HepG2 (cell line): ENCODE measurements around the gene ADH5. TPM values are rescaled to one million over a fixed set of nuclear protein-coding genes. Genes with fewer than 3 reads are reported as not detected.

Experiments used
- ATAC-seq: fragments of 200-7000 bp; cut with Tn5 transposase; 3 replicates; pipeline ENCODE4 v1.9.1; 2020; ENCODE audit warnings: mild to moderate bottlenecking, moderate library complexity
- BruUV-seq: library from RNA; stranded (reverse); fragments of 400-500 nt; replicated peaks from 2 replicates; lab custom pipeline; 2021; lab: Mats Ljungman, UMichigan
- CTCF ChIA-PET: fragments of 300-600 bp; formaldehyde crosslinking; extraction: SDS; loops from one replicate; lab custom pipeline; 2021; ENCODE audit warnings: low total read pairs, inconsistent platforms, low intra/inter-chr PET ratio; lab: Yijun Ruan, JAX
- POLR2A ChIA-PET: fragments of 350-600 bp; sonication (Branson Sonifier 250); formaldehyde crosslinking; loops from one replicate; lab custom pipeline; 2020; ENCODE audit warnings: antibody characterized with exemption, inconsistent platforms; lab: Yijun Ruan, JAX
- DNase-seq: peaks from one replicate; pipeline ENCODE4 v3.0.0-alpha.2; 2015; ENCODE audit warnings: low spot score
- FAIRE-seq: peaks from 3 replicates; lab custom pipeline; 2011; peaks lifted over from hg19 to GRCh38; lab: Jason Lieb, UNC
- H2AFZ ChIP-seq: one replicate; pipeline ENCODE4 v1.6.1; 2011; ENCODE audit warnings: low read length, inconsistent platforms
- H3K27ac ChIP-seq: fragments of 300-600 bp; 3 replicates; pipeline ENCODE4 v1.8.0; 2011; ENCODE audit warnings: mixed run types, mild to moderate bottlenecking, mixed read lengths, low read length, inconsistent platforms; ENCODE audit not compliant: insufficient read depth; ENCODE audit errors: extremely low read length
- H3K27me3 ChIP-seq, 2 experiments: fragments of 200-600 bp in 1 of 2; 2 replicates in 1 of 2; 3 replicates in 1 of 2; pipeline versions ENCODE4 v1.6.0 to v1.8.0; 2011; ENCODE audit warnings: low read length in 2 of 2, mild to moderate bottlenecking in 2 of 2, moderate library complexity in 2 of 2, inconsistent platforms in 1 of 2; ENCODE audit not compliant: insufficient read depth in 2 of 2, control insufficient read depth in 1 of 2
- H3K36me3 ChIP-seq, 2 experiments: fragments of 200-600 bp in 1 of 2; replicated peaks in 1 of 2; 2 replicates in 1 of 2; 3 replicates in 1 of 2; pipeline versions ENCODE4 v1.5.1 to v1.8.0; 2011; ENCODE audit warnings: low read length in 2 of 2, inconsistent platforms in 1 of 2; ENCODE audit not compliant: insufficient read depth in 2 of 2, control insufficient read depth in 1 of 2
- H3K4me1 ChIP-seq: 2 replicates; pipeline ENCODE4 v1.5.1; 2012; ENCODE audit warnings: low read length, inconsistent platforms; ENCODE audit not compliant: insufficient read depth
- H3K4me2 ChIP-seq: 2 replicates; pipeline ENCODE4 v1.6.0; 2011; ENCODE audit warnings: low read depth, low read length, inconsistent platforms
- H3K4me3 ChIP-seq, 3 experiments: fragments of 200-600 bp in 1 of 3; sonication (generic), shearing (Covaris generic) in 1 of 3; replicated peaks in 1 of 3; 2 replicates each; pipeline ENCODE4 v1.5.1; 2011 to 2016; ENCODE audit warnings: low read length in 3 of 3, inconsistent platforms in 2 of 3, low read depth in 2 of 3, mild to moderate bottlenecking in 2 of 3, control low read depth in 1 of 3, mixed read lengths in 1 of 3; ENCODE audit not compliant: insufficient read depth in 1 of 3
- H3K79me2 ChIP-seq: one replicate; pipeline ENCODE4 v1.6.1; 2011; ENCODE audit warnings: low read length, inconsistent platforms; ENCODE audit not compliant: insufficient read depth
- H3K9ac ChIP-seq: 2 replicates; pipeline ENCODE4 v1.6.0; 2011; ENCODE audit warnings: mild to moderate bottlenecking, low read depth, low read length, inconsistent platforms; ENCODE audit not compliant: insufficient read depth
- H3K9me3 ChIP-seq: 2 replicates; pipeline ENCODE4 v1.5.1; 2012; ENCODE audit warnings: mild to moderate bottlenecking, low read length
- H4K20me1 ChIP-seq: 2 replicates; pipeline ENCODE4 v1.6.0; 2011; ENCODE audit warnings: inconsistent platforms, mild to moderate bottlenecking, low read length, moderate library complexity; ENCODE audit not compliant: insufficient read depth
- AKAP8 ChIP-seq: sonication (generic); formaldehyde crosslinking; IDR thresholded peaks from 2 replicates; pipeline ENCODE4 v1.5.1; 2020; ENCODE audit warnings: mild to moderate bottlenecking, missing genetic modification reagents
- ATRX ChIP-seq: sonication (generic); formaldehyde crosslinking; IDR thresholded peaks from 2 replicates; pipeline ENCODE4 v1.4.0; 2020; ENCODE audit warnings: missing genetic modification reagents, borderline replicate concordance
- BATF2 ChIP-seq: sonication (generic); formaldehyde crosslinking; IDR thresholded peaks from 2 replicates; pipeline ENCODE4 v1.8.0; 2022; ENCODE audit warnings: mild to moderate bottlenecking, missing genetic modification reagents, moderate library complexity
- DPF2 ChIP-seq: sonication (generic); formaldehyde crosslinking; IDR thresholded peaks from 2 replicates; pipeline ENCODE4 v1.4.0; 2020; ENCODE audit warnings: mild to moderate bottlenecking, low read depth, missing genetic modification reagents, borderline replicate concordance
- KAT2B ChIP-seq: fragments of 150-350 bp; IDR thresholded peaks from 2 replicates; pipeline ENCODE4 v1.6.1; 2014; ENCODE audit warnings: low read depth, low read length, borderline replicate concordance
- KDM5A ChIP-seq: fragments of 200-600 bp; sonication (generic); IDR thresholded peaks from 2 replicates; pipeline ENCODE4 v1.7.0; 2018; ENCODE audit warnings: antibody characterized with exemption, mild to moderate bottlenecking, low read length, borderline replicate concordance
- KLF16 ChIP-seq, 2 experiments: sonication (generic) in 1 of 2; formaldehyde crosslinking in 1 of 2; IDR thresholded peaks; 2 replicates each; pipeline versions ENCODE4 v1.6.1 to v1.8.0; 2016 to 2023; ENCODE audit warnings: missing genetic modification reagents in 2 of 2, missing compliant biosample characterization in 1 of 2
- MEIS2 ChIP-seq: sonication (generic); formaldehyde crosslinking; IDR thresholded peaks from 2 replicates; pipeline ENCODE4 v1.9.0; 2021; ENCODE audit warnings: mild to moderate bottlenecking, missing genetic modification reagents
- MIER3 ChIP-seq: IDR thresholded peaks from 2 replicates; pipeline ENCODE4 v1.6.1; 2016; ENCODE audit warnings: missing compliant biosample characterization, borderline replicate concordance
- MZF1 ChIP-seq: sonication (generic); formaldehyde crosslinking; IDR thresholded peaks from 2 replicates; pipeline ENCODE4 v1.8.1; 2023; ENCODE audit warnings: mild to moderate bottlenecking, missing genetic modification reagents, borderline replicate concordance
- POGK ChIP-seq: sonication (generic); formaldehyde crosslinking; conservative IDR thresholded peaks from 2 replicates; pipeline ENCODE4 v1.8.0; 2022; ENCODE audit warnings: mild to moderate bottlenecking, moderate library complexity, missing genetic modification reagents
- RELA ChIP-seq: sonication (generic); formaldehyde crosslinking; IDR thresholded peaks from 2 replicates; pipeline ENCODE4 v1.4.0; 2020; ENCODE audit warnings: missing genetic modification reagents
- SALL2 ChIP-seq: sonication (generic); formaldehyde crosslinking; IDR thresholded peaks from 2 replicates; pipeline ENCODE4 v1.8.1; 2023; ENCODE audit warnings: mild to moderate bottlenecking, missing genetic modification reagents, inconsistent platforms
- STAT5B ChIP-seq: sonication (generic); formaldehyde crosslinking; IDR thresholded peaks from 2 replicates; pipeline ENCODE4 v1.4.0; 2020; ENCODE audit warnings: missing genetic modification reagents
- ZBTB2 ChIP-seq: sonication (generic); formaldehyde crosslinking; IDR thresholded peaks from 2 replicates; pipeline ENCODE4 v1.8.0; 2022; ENCODE audit warnings: low read depth, missing genetic modification reagents
- ZMYM2 ChIP-seq: sonication (generic); formaldehyde crosslinking; IDR thresholded peaks from 2 replicates; pipeline ENCODE4 v1.8.0; 2022; ENCODE audit warnings: mild to moderate bottlenecking, missing genetic modification reagents
- ZNF567 ChIP-seq: sonication (generic); formaldehyde crosslinking; IDR thresholded peaks from 2 replicates; pipeline ENCODE4 v1.8.1; 2023; ENCODE audit warnings: mild to moderate bottlenecking, missing genetic modification reagents, borderline replicate concordance
- ZNF576 ChIP-seq: sonication (generic); formaldehyde crosslinking; IDR thresholded peaks from 2 replicates; pipeline ENCODE4 v1.4.0; 2020; ENCODE audit warnings: mild to moderate bottlenecking, missing genetic modification reagents
- ZNF703 ChIP-seq: sonication (generic); formaldehyde crosslinking; IDR thresholded peaks from 2 replicates; pipeline ENCODE4 v1.5.1; 2020; ENCODE audit warnings: missing genetic modification reagents, mild to moderate bottlenecking, moderate library complexity, borderline replicate concordance
- ZNF766 ChIP-seq: sonication (generic); formaldehyde crosslinking; IDR thresholded peaks from 2 replicates; pipeline ENCODE4 v1.5.0; 2020; ENCODE audit warnings: missing genetic modification reagents, borderline replicate concordance
- WGBS: methylation state at CpG from one replicate; pipeline ENCODE4 v1.1.6; 2017; ENCODE audit warnings: low lambda C conversion rate; 5-methylcytosine and 5-hydroxymethylcytosine counted together
- in situ Hi-C: cut with HindIII; loops from 2 replicates; pipeline ENCODE4 v1.10.0; 2017; ENCODE audit warnings: low pct_unique_long_range_greater_than_20kb; ENCODE audit not compliant: extremely low pct_ligation_motif_present
- intact Hi-C: fragments of 100-400 bp; cut with micrococcal nuclease; formaldehyde crosslinking; loops from one replicate; pipeline ENCODE4 v1.10.0; 2022; ENCODE audit not compliant: unreplicated experiment
- polyA plus RNA-seq, 8 experiments: library from polyadenylated mRNA; depleted of rRNA in 3 of 8; stranded (reverse) in 7 of 8; unstranded in 1 of 8; fragments of >200 nt; fragmentation: Illumina TruSeq in 4 of 8; extraction: Trizol in 4 of 8; gene quantifications; 2 replicates each; pipeline versions ENCODE4 v1.2.1 to v1.2.3, GENCODE V29; 2011 to 2016; ENCODE audit warnings: low read depth in 4 of 8, missing spikeins in 1 of 8, mixed read lengths in 1 of 8; ENCODE audit not compliant: insufficient read depth in 1 of 8
- total RNA-seq, 5 experiments: library from RNA; depleted of rRNA; stranded (reverse); fragments of >200 nt; fragmentation: Illumina TruSeq; extraction: Trizol; gene quantifications; 2 replicates each; pipeline ENCODE4 v1.2.3, GENCODE V29; 2016; ENCODE audit warnings: low read depth in 1 of 5

The ADH5 gene
- total and polyA plus RNA-seq, 2 of the 13 experiments (the other 11 are each of a cell fraction or from before 2014, with no cell fraction given) = 349 to 512 TPM

GRCh38 chr4:99047710-99048109, 40.9 kb downstream of the ADH5 start (continued):
- TF ChIP-seq ZNF766 (CRISPR knock-in tag) (no peak), ZNF567 (CRISPR knock-in tag) (no peak), ATRX (no peak), DPF2 (no peak)

GRCh38 chr4:99043346-99043745, 45.2 kb downstream of the ADH5 start:
- Histone ChIP-seq H3K27ac (no peak overlapping the region), H3K4me3 (no peak overlapping the region), H3K27me3 (no peaks in the 10 kb centered on the region), H3K9ac (no peak overlapping the region), H3K4me2 (no peak overlapping the region), H3K4me1 (peaks cover 7% of the 10 kb centered on the region; the same call in 1 of the 2 replicates), H2AFZ (no peak overlapping the region), H3K36me3 (peaks cover 4 to 26% of the 10 kb centered on the region in 2 experiments; a peak in 4 of 5 replicates), H3K9me3 (no peaks in the 10 kb centered on the region), H4K20me1 (no peaks in the 10 kb centered on the region), H3K79me2 (no peaks in the 10 kb centered on the region)
- in situ Hi-C loops (no loop called here), intact Hi-C loops (no loop called here)
- ChIA-PET CTCF (no interaction called here), POLR2A (no interaction called here)
- WGBS = 95% methylated on average over 2 of the region's 2 CpGs
- ATAC-seq (no peak), FAIRE-seq (no peak), DNase-seq (no peak)
- no TSS peak for BruUV-seq
- no peak for TF ChIP-seq MIER3
- TF ChIP-seq RELA (CRISPR knock-in tag) = no peak
- TF ChIP-seq MZF1 (CRISPR knock-in tag) = no peak
- no peak for TF ChIP-seq POGK (CRISPR knock-in tag)
- no peak for TF ChIP-seq SALL2 (CRISPR knock-in tag)
- no peak for TF ChIP-seq KAT2B
- TF ChIP-seq STAT5B (CRISPR knock-in tag) = no peak
- no peak for TF ChIP-seq BATF2 (CRISPR knock-in tag)
- no peak for TF ChIP-seq ZNF576 (CRISPR knock-in tag)
- no peak for TF ChIP-seq KLF16 (CRISPR knock-in tag; IDR thresholded peaks at IDR 0.05)
- TF ChIP-seq KDM5A = no peak
- TF ChIP-seq ZMYM2 (CRISPR knock-in tag) = no peak
- no peak for TF ChIP-seq ZNF703 (CRISPR knock-in tag)
- TF ChIP-seq AKAP8 (CRISPR knock-in tag) = no peak
- no peak for TF ChIP-seq ZBTB2 (CRISPR knock-in tag)
- TF ChIP-seq MEIS2 (CRISPR knock-in tag) = no peak
